Progenitor cell of endocrine pancreas (in vitro differentiated cells): ENCODE results near the gene CCDC136. TPM values are rescaled to one million over a fixed set of nuclear protein-coding genes. Genes with fewer than 3 reads are reported as not detected.

ENCODE experiments used
- DNase-seq: peaks from one replicate; pipeline ENCODE4 v3.0.0; 2021; ENCODE audit warnings: low spot score; ENCODE audit not compliant: unreplicated experiment
- H3K27ac Mint-ChIP-seq: 2 replicates; pipeline ENCODE4 v1.8.0; 2021; ENCODE audit warnings: mild to moderate bottlenecking, moderate library complexity, mixed read lengths
- H3K27me3 Mint-ChIP-seq: 2 replicates; pipeline ENCODE4 v1.8.0; 2021; ENCODE audit warnings: mixed read lengths
- H3K36me3 Mint-ChIP-seq: 2 replicates; pipeline ENCODE4 v1.8.0; 2022; ENCODE audit warnings: mixed read lengths; ENCODE audit not compliant: insufficient read depth
- H3K4me1 Mint-ChIP-seq: 2 replicates; pipeline ENCODE4 v1.8.0; 2021; ENCODE audit warnings: low read depth, mixed read lengths
- H3K4me3 Mint-ChIP-seq: 2 replicates; pipeline ENCODE4 v1.8.0; 2021; ENCODE audit warnings: low read depth, mild to moderate bottlenecking, moderate library complexity, mixed read lengths
- H3K9me3 Mint-ChIP-seq: 2 replicates; pipeline ENCODE4 v1.8.0; 2021; ENCODE audit warnings: low read depth, mixed read lengths
- long read RNA-seq: library from polyadenylated mRNA; unstranded; transcript quantifications from one replicate; pipeline ENCODE4 v2.0.0, GENCODE V29; 2020
- total RNA-seq: library from RNA; stranded (reverse); gene quantifications from 2 replicates; pipeline ENCODE4 v1.2.1, GENCODE V29; 2021
- TF ChIP-seq, protein P1 (sequence below): fragments of 200-600 bp; sonication (generic); IDR thresholded peaks from one replicate; pipeline ENCODE4 v1.5.0; 2021; ENCODE audit warnings: antibody characterized with exemption, mild to moderate bottlenecking; ENCODE audit not compliant: unreplicated experiment

The CCDC136 gene
- total RNA-seq: 66.3 and 74.2 TPM in 2 replicates
- long read RNA-seq, partial matches to known transcripts: 3 of 6 reads
- long read RNA-seq, other reads (novel, unspliced or antisense): 3 of 6 reads

DNA sequence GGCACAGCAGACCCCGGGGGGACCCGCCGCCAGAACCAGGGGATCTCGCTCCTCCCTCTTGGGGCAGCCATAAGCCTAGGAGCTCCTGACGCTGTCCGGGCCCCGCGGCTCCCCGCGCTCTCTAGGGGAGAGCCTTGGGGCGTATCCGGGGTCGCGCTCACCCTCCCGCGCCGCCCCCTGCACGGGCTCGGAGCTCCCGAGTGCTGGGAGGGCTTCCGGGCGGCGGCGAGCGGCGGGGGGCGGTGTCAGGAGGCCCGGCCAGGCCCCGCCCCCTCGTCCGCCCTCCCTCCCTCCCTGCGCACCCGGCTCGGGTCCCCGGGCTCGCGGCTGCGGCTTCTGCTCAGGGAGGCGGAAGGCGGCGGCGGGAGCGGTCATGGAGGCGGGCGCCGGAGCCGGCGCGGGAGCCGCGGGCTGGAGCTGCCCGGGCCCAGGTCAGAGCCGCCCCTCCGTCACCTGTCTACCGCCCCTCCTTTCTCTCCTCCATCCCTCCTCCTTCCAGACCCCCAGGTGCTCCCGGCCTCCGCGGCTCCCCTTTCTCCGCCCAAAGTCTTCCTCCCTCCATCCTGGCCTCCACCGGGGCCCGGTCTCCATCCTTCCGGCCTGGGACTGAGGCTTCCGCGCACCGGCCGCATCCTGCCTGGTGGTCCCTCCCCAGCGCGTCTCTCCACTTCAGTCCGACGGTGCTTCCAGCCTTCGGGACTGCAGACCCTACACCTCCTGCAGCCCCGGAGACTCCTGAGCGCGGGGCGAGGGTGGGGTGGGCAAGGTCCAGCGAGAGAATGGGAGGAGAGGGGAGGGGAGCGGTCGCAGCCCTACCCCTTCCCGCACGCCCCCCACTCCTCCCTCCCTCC is at the start of gene CCDC136:
TSS of gene CCDC136 (plus strand) at position 848 of the 851 bp plus-strand sequence. CDS start 444 bp downstream, outside the sequence.
- TF ChIP-seq, protein P1, sequence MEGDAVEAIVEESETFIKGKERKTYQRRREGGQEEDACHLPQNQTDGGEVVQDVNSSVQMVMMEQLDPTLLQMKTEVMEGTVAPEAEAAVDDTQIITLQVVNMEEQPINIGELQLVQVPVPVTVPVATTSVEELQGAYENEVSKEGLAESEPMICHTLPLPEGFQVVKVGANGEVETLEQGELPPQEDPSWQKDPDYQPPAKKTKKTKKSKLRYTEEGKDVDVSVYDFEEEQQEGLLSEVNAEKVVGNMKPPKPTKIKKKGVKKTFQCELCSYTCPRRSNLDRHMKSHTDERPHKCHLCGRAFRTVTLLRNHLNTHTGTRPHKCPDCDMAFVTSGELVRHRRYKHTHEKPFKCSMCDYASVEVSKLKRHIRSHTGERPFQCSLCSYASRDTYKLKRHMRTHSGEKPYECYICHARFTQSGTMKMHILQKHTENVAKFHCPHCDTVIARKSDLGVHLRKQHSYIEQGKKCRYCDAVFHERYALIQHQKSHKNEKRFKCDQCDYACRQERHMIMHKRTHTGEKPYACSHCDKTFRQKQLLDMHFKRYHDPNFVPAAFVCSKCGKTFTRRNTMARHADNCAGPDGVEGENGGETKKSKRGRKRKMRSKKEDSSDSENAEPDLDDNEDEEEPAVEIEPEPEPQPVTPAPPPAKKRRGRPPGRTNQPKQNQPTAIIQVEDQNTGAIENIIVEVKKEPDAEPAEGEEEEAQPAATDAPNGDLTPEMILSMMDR: no peak
- peaks cover 4% of the 10 kb centered on the region for H3K4me1 Mint-ChIP-seq
- H3K27me3 Mint-ChIP-seq: peaks cover 23% of the 10 kb centered on the region
- peaks cover 7% of the 10 kb centered on the region for H3K36me3 Mint-ChIP-seq
- peak; percentile 57 for DNase-seq
- H3K9me3 Mint-ChIP-seq: no peaks in the 10 kb centered on the region
- H3K4me3 Mint-ChIP-seq: peak within 1 kb of the TSS; percentile 89
- H3K27ac Mint-ChIP-seq: peak within 1 kb of the TSS; percentile 51

DNA sequence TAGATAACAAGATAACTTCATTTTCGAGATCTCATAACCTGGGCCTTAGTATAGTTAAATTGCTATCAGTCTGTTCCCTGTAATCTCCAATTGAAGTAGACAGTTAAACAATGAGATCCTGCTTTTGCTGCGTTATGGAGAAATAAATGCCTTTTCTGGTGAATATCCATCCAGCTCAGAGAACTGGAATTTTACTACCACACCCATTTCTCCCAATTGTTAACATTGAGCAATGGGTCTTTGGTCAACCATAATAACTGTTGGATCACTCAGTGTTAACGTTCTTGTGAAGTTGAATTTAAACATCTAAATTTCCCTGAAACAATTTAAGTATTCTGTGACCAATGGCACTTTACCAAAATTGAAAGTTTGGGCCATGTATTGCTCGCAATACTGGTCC is 49.6 kb upstream of the CCDC136 start:
- H3K4me3 Mint-ChIP-seq: no peak overlapping the region
- no peaks in the 10 kb centered on the region for H3K9me3 Mint-ChIP-seq
- DNase-seq: no peak
- TF ChIP-seq, protein P1: no peak
- peaks cover 2% of the 10 kb centered on the region for H3K36me3 Mint-ChIP-seq
- no peaks in the 10 kb centered on the region for H3K27me3 Mint-ChIP-seq
- H3K27ac Mint-ChIP-seq: no peak overlapping the region
- H3K4me1 Mint-ChIP-seq: peaks cover 24% of the 10 kb centered on the region

DNA sequence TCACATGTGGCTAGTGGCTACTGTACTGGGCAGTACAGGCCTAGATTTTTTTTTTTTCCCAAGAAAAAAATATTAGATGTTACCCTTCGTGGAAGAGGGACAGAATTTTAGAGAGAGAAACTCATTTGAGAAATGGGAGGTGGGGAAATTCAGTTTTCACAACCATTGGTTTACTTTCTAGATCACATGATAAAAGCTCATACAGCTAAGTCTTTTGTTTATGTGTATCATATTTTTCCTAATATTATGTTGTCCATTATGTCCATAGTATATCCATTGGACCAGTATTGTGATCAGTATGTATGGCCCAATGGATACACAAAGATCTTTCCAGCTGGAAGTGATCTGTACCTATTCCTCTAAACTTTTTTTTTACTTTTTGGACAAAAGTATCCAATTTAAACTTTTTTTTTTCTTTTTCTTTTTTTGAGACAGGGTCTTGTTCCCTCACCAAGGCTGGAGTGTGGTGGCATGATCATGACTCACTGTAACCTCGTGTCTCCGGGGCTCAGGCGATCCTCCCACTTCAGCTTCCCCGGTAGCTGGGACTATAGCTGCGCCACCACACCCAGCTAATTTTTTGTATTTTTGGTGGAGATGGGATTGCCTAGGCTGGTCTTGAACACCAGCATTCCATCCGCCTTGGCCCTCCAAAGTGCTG is 48.5 kb upstream of the CCDC136 start:
- TF ChIP-seq, protein P1: no peak
- Mint-ChIP-seq H3K9me3 (no peaks in the 10 kb centered on the region), H3K27me3 (no peaks in the 10 kb centered on the region), H3K36me3 (peaks cover 2% of the 10 kb centered on the region), H3K4me1 (peaks cover 32% of the 10 kb centered on the region), H3K4me3 (no peak overlapping the region), H3K27ac (no peak overlapping the region)
- DNase-seq: no peak

DNA sequence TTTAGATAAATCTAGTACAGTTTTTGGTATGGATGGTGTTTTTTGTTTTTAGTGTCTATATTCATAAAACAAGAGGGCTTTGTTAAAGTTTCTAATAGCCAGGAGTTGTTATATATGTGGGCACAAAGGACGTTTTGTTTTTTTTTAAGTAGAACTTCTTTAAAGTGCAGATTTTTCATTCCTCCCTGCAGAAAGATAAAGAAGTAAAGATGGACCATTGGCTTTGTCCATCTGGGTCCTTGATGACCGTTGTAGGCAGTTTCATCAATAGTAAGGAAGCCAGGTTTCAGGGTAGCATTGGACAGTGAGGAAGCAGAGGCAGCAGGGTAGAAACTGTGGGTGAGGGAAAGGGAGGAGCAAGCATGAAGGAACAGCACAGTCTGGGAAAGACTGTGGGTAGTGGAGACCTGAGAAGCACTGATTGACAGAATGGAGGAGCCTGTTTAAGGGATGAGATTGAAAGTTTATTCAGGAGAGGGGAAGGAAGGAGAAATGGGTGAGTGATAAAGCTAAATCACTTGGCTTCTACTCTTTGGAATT is 47.3 kb upstream of the CCDC136 start:
- peaks cover 30% of the 10 kb centered on the region for H3K4me1 Mint-ChIP-seq

More for the DNA sequence above, 47.3 kb upstream of the CCDC136 start:
- Mint-ChIP-seq H3K4me3 (no peak overlapping the region), H3K27ac (peak overlapping the region; percentile 7), H3K36me3 (peaks cover 8% of the 10 kb centered on the region), H3K27me3 (no peaks in the 10 kb centered on the region), H3K9me3 (no peaks in the 10 kb centered on the region)
- DNase-seq: no peak
- TF ChIP-seq, protein P1: no peak
